GM12878 (cell line): ENCODE data around the gene SLC3A2. TPM values are rescaled to one million over a fixed set of nuclear protein-coding genes. Genes with fewer than 3 reads are reported as not detected.

ENCODE experiments used
- BHLHE40 ChIP-seq, 2 experiments: fragments of 450-650 bp in 1 of 2; IDR thresholded peaks; 2 replicates each; pipeline ENCODE4 v1.6.1; 2011 to 2017; ENCODE audit warnings: low read depth in 2 of 2, borderline replicate concordance in 1 of 2, improper control_type of control experiment in 1 of 2, low read length in 1 of 2, mild to moderate bottlenecking in 1 of 2
- BMI1 ChIP-seq: fragments of 450-650 bp; IDR thresholded peaks from 2 replicates; pipeline ENCODE4 v1.6.1; 2016; ENCODE audit warnings: mild to moderate bottlenecking, moderate library complexity, borderline replicate concordance
- CEBPB ChIP-seq, 2 experiments: fragments of 150-350 bp in 1 of 2; IDR thresholded peaks; 2 replicates each; pipeline ENCODE4 v1.6.1; 2012 to 2014; ENCODE audit warnings: low read depth in 2 of 2, low read length in 2 of 2, borderline replicate concordance in 1 of 2, inconsistent platforms in 1 of 2
- CHD4 ChIP-seq: fragments of 200-600 bp; sonication (generic); IDR thresholded peaks from 2 replicates; pipeline ENCODE4 v1.6.1; 2016; ENCODE audit warnings: mild to moderate bottlenecking
- CREB1 ChIP-seq: IDR thresholded peaks from 2 replicates; pipeline ENCODE4 v1.6.1; 2012; ENCODE audit warnings: low read depth, mild to moderate bottlenecking, inconsistent platforms
- IKZF2 ChIP-seq, 2 experiments: fragments of 450-650 bp; IDR thresholded peaks; 2 replicates each; pipeline ENCODE4 v1.6.1; 2017; ENCODE audit warnings: mild to moderate bottlenecking in 2 of 2, moderate library complexity in 2 of 2
- LARP7 ChIP-seq: fragments of 450-650 bp; IDR thresholded peaks from 2 replicates; pipeline ENCODE4 v1.6.1; 2017; ENCODE audit warnings: mild to moderate bottlenecking
- MEF2A ChIP-seq: IDR thresholded peaks from 2 replicates; pipeline ENCODE4 v1.6.1; 2011; ENCODE audit warnings: low read depth, mild to moderate bottlenecking, low read length, moderate library complexity; ENCODE audit not compliant: insufficient read depth
- NFXL1 ChIP-seq: fragments of 450-650 bp; IDR thresholded peaks from 2 replicates; pipeline ENCODE4 v1.6.1; 2017; ENCODE audit warnings: antibody characterized with exemption, mild to moderate bottlenecking, borderline replicate concordance
- PAX5 ChIP-seq: IDR thresholded peaks from 2 replicates; pipeline ENCODE4 v1.6.1; 2011; ENCODE audit warnings: low read depth, low read length, borderline replicate concordance
- PAX8 ChIP-seq: fragments of 450-650 bp; IDR thresholded peaks from 2 replicates; pipeline ENCODE4 v1.6.1; 2017; ENCODE audit warnings: mild to moderate bottlenecking, moderate library complexity
- PML ChIP-seq: IDR thresholded peaks from 2 replicates; pipeline ENCODE4 v1.6.1; 2012; ENCODE audit warnings: low read length, inconsistent platforms
- RFX5 ChIP-seq: IDR thresholded peaks from 2 replicates; pipeline ENCODE4 v1.6.1; 2011; ENCODE audit warnings: low read depth, low read length, improper control_type of control experiment
- SMAD1 ChIP-seq: fragments of 450-650 bp; IDR thresholded peaks from 2 replicates; pipeline ENCODE4 v1.6.1; 2018; ENCODE audit warnings: mild to moderate bottlenecking, low read depth; ENCODE audit not compliant: partially characterized antibody
- STAT3 ChIP-seq: IDR thresholded peaks from 2 replicates; pipeline ENCODE4 v1.6.1; 2011; ENCODE audit warnings: low read depth, low read length, improper control_type of control experiment
- TBL1XR1 ChIP-seq: IDR thresholded peaks from 2 replicates; pipeline ENCODE4 v1.6.1; 2012; ENCODE audit warnings: low read depth, low read length, improper control_type of control experiment
- TCF12 ChIP-seq: IDR thresholded peaks from 2 replicates; pipeline ENCODE4 v1.6.1; 2011; ENCODE audit warnings: low read depth, mild to moderate bottlenecking, low read length
- WRNIP1 ChIP-seq: IDR thresholded peaks from 2 replicates; pipeline ENCODE4 v1.6.1; 2011; ENCODE audit warnings: low read depth, low read length, improper control_type of control experiment, borderline replicate concordance
- polyA plus RNA-seq, 11 experiments: library from polyadenylated mRNA; depleted of rRNA in 4 of 11; unstranded in 6 of 11; stranded (reverse) in 5 of 11; fragments of >200 nt; fragmentation: Nextera tagmentation in 4 of 11; fragmentation: Illumina TruSeq in 1 of 11; extraction: Ambion mirVana in 4 of 11; extraction: Trizol in 1 of 11; gene quantifications; 1 replicate in 1 of 11; 2 replicates in 10 of 11; pipeline versions ENCODE4 v1.2.1 to v1.2.3, GENCODE V29; 2011 to 2016; ENCODE audit warnings: inconsistent platforms in 2 of 11, missing spikeins in 2 of 11, low read depth in 1 of 11
- total RNA-seq, 4 experiments: library from RNA; depleted of rRNA in 3 of 4; stranded (reverse); fragments of >200 nt in 3 of 4; fragmentation: Illumina TruSeq in 1 of 4; extraction: Trizol in 1 of 4; gene quantifications; 2 replicates each; pipeline versions ENCODE4 v1.2.1 to v1.2.3, GENCODE V29; 2013 to 2021
- TF ChIP-seq, protein P1 (sequence below): IDR thresholded peaks from 2 replicates; pipeline ENCODE4 v1.6.1; 2011; ENCODE audit warnings: mild to moderate bottlenecking, low read depth, low read length, moderate library complexity; ENCODE audit not compliant: insufficient replicate concordance
- TF ChIP-seq, protein P2 (sequence below): fragments of 450-650 bp; IDR thresholded peaks from 2 replicates; pipeline ENCODE4 v1.6.1; 2018; ENCODE audit warnings: borderline replicate concordance, mild to moderate bottlenecking; ENCODE audit not compliant: partially characterized antibody
- TF ChIP-seq, protein P3 (sequence below): fragments of 150-350 bp; IDR thresholded peaks from 2 replicates; pipeline ENCODE4 v1.6.1; 2014; ENCODE audit warnings: mild to moderate bottlenecking, low read depth, low read length
- TF ChIP-seq, protein P4 (sequence below): IDR thresholded peaks from 2 replicates; pipeline ENCODE4 v1.6.1; 2012; ENCODE audit warnings: low read depth, low read length, improper control_type of control experiment
- TF ChIP-seq, protein P5 (sequence below): fragments of 450-650 bp; IDR thresholded peaks from 2 replicates; pipeline ENCODE4 v1.6.1; 2016; ENCODE audit warnings: mild to moderate bottlenecking

Gene SLC3A2
- total and polyA plus RNA-seq, 10 of the 15 experiments (the other 5 are each of a cell fraction or from before 2014, with no cell fraction given): 6.9 to 158 (median 106) TPM

DNA sequence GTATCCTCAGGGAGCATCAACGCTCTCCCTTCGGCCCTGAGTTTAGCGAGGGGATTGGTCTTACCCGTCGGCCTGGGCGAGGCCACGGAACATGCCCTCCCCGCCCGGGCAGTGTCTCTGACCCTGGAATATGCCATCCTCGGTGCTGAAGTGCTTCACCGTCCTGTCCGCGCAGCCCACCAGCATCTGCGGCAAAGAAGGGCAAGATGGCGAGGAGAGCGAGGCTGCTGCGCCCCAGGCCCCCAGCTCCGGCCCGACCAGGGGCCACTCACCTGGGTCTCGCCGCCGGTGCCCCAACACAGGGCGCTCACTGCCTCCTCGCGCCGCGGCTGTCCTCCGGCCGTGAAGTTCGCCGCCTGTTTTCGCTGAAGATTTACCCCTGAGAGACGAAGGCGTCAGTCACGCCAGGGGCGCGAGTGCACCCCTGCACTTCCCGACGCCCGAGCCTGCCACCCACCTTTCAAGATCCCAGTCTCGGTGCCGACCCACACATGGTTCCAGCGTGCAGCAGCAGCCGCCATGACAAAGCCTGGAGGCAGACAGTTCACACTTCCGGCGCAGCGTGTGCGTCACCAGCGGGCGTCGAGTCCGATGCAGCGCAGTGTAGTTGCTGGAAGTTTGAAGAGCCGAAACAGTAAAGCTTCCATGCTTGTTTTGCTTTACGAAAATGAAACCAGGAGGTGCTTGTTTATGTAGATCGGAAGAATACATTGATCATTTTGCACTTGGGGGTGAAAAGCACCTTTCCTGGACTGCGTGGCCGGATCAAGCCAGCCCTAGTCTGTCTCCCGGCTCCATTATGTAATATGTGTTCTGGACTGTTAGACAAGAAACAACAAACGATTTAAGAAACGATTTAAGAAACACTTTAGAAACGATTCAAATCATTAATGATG lies 41.4 kb upstream of the SLC3A2 start, which contains the start of gene WDR74 (continued):
- TF ChIP-seq RFX5 (peak; percentile 50; the same call in 1 of the 2 replicates), PAX5 (peak; percentile 58; the same call in 1 of the 2 replicates), CHD4 (no peak), BMI1 (no peak), IKZF2 (IDR thresholded peaks at IDR 0.05) (peak; percentile 28 to 33; a peak in 2 of 4 replicates), TBL1XR1 (0 out of 2 replicates have a peak, but pooled peaks have one; percentile 7), PML (peak; percentile 93), SMAD1 (peak; percentile 73), STAT3 (peak; percentile 74; the same call in 1 of the 2 replicates), MEF2A (0 out of 2 replicates have a peak, but pooled peaks have one; percentile 22), CEBPB (IDR thresholded peaks at IDR 0.05; ENCODE audit: borderline replicate concordance in 1 of 2, low read depth in 2 of 2, low read length in 2 of 2) (no peak), WRNIP1 (0 out of 2 replicates have a peak, but pooled peaks have one; percentile 7), PAX8 (peak; percentile 93), BHLHE40 (IDR thresholded peaks at IDR 0.05; ENCODE audit: borderline replicate concordance in 1 of 2, low read depth in 2 of 2, low read length in 1 of 2) (peak; percentile 54 to 57), TCF12 (peak; percentile 63; the same call in 1 of the 2 replicates), NFXL1 (no peak), CREB1 (peak; percentile 100), LARP7 (peak; percentile 76)
- TF ChIP-seq, protein P1, sequence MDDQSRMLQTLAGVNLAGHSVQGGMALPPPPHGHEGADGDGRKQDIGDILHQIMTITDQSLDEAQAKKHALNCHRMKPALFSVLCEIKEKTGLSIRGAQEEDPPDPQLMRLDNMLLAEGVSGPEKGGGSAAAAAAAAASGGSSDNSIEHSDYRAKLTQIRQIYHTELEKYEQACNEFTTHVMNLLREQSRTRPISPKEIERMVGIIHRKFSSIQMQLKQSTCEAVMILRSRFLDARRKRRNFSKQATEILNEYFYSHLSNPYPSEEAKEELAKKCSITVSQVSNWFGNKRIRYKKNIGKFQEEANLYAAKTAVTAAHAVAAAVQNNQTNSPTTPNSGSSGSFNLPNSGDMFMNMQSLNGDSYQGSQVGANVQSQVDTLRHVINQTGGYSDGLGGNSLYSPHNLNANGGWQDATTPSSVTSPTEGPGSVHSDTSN: no peak
- TF ChIP-seq, protein P2, sequence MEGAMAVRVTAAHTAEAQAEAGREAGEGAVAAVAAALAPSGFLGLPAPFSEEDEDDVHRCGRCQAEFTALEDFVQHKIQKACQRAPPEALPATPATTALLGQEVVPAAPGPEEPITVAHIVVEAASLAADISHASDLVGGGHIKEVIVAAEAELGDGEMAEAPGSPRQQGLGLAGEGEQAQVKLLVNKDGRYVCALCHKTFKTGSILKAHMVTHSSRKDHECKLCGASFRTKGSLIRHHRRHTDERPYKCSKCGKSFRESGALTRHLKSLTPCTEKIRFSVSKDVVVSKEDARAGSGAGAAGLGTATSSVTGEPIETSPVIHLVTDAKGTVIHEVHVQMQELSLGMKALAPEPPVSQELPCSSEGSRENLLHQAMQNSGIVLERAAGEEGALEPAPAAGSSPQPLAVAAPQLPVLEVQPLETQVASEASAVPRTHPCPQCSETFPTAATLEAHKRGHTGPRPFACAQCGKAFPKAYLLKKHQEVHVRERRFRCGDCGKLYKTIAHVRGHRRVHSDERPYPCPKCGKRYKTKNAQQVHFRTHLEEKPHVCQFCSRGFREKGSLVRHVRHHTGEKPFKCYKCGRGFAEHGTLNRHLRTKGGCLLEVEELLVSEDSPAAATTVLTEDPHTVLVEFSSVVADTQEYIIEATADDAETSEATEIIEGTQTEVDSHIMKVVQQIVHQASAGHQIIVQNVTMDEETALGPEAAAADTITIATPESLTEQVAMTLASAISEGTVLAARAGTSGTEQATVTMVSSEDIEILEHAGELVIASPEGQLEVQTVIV: no peak
- TF ChIP-seq, protein P3, sequence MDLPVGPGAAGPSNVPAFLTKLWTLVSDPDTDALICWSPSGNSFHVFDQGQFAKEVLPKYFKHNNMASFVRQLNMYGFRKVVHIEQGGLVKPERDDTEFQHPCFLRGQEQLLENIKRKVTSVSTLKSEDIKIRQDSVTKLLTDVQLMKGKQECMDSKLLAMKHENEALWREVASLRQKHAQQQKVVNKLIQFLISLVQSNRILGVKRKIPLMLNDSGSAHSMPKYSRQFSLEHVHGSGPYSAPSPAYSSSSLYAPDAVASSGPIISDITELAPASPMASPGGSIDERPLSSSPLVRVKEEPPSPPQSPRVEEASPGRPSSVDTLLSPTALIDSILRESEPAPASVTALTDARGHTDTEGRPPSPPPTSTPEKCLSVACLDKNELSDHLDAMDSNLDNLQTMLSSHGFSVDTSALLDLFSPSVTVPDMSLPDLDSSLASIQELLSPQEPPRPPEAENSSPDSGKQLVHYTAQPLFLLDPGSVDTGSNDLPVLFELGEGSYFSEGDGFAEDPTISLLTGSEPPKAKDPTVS: 0 out of 2 replicates have a peak, but pooled peaks have one; percentile 30
- TF ChIP-seq, protein P4, sequence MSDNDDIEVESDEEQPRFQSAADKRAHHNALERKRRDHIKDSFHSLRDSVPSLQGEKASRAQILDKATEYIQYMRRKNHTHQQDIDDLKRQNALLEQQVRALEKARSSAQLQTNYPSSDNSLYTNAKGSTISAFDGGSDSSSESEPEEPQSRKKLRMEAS: peak; percentile 99
- TF ChIP-seq, protein P5, sequence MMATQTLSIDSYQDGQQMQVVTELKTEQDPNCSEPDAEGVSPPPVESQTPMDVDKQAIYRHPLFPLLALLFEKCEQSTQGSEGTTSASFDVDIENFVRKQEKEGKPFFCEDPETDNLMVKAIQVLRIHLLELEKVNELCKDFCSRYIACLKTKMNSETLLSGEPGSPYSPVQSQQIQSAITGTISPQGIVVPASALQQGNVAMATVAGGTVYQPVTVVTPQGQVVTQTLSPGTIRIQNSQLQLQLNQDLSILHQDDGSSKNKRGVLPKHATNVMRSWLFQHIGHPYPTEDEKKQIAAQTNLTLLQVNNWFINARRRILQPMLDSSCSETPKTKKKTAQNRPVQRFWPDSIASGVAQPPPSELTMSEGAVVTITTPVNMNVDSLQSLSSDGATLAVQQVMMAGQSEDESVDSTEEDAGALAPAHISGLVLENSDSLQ: peak; percentile 10; the same call in 1 of the 2 replicates
